BLaER1 (cell line): ENCODE results near the gene DPCD.
A peak's percentile ranks its signal among the peaks of the same experiment; 100 is the strongest.
"Not testable (repeated sequence)": the region's sequence is repeated elsewhere in the genome, so short reads cannot be mapped to it uniquely, and the experiment has no call there.

Experiments used
- H3K27ac ChIP-seq: shearing (Covaris generic); formaldehyde crosslinking; 2 replicates; pipeline ENCODE4 v1.8.1; 2022
- H3K27me3 ChIP-seq: shearing (Covaris generic); formaldehyde crosslinking; 2 replicates; pipeline ENCODE4 v1.8.1; 2022
- H3K36me3 ChIP-seq: shearing (Covaris generic); formaldehyde crosslinking; 2 replicates; pipeline ENCODE4 v1.8.1; 2022
- H3K4me1 ChIP-seq: shearing (Covaris generic); formaldehyde crosslinking; 2 replicates; pipeline ENCODE4 v1.8.1; 2022
- H3K4me2 ChIP-seq: shearing (Covaris generic); formaldehyde crosslinking; 2 replicates; pipeline ENCODE4 v1.8.1; 2022
- H3K4me3 ChIP-seq: shearing (Covaris generic); formaldehyde crosslinking; 2 replicates; pipeline ENCODE4 v1.8.1; 2022
- H3K9ac ChIP-seq: shearing (Covaris generic); formaldehyde crosslinking; 2 replicates; pipeline ENCODE4 v1.8.1; 2022
- H3K9me3 ChIP-seq: shearing (Covaris generic); formaldehyde crosslinking; 2 replicates; pipeline ENCODE4 v1.8.1; 2022
- H4K20me1 ChIP-seq: shearing (Covaris generic); formaldehyde crosslinking; 2 replicates; pipeline ENCODE4 v1.8.1; 2022
- Cebpa-rat ChIP-seq: shearing (Covaris generic); IDR thresholded peaks from 2 replicates; pipeline ENCODE4 v1.8.1; 2022

DPCD gene

GRCh38 chr10:101617824-101618568 lies 29.9 kb downstream of the DPCD start:
- H3K27ac ChIP-seq: peak overlapping the region; percentile 57; the same call in 1 of the 2 replicates
- no peak overlapping the region for H3K4me3 ChIP-seq
- H3K9ac ChIP-seq: no peak overlapping the region
- H3K4me2 ChIP-seq: peak overlapping the region; percentile 47
- no peak for TF ChIP-seq Cebpa-rat
- H4K20me1 ChIP-seq: peaks cover 45% of the 10 kb centered on the region
- no peaks in the 10 kb centered on the region for H3K27me3 ChIP-seq
- no peaks in the 10 kb centered on the region for H3K9me3 ChIP-seq
- H3K36me3 ChIP-seq: peaks cover 94% of the 10 kb centered on the region
- H3K4me1 ChIP-seq: peaks cover 26% of the 10 kb centered on the region

GRCh38 chr10:101618871-101619270 lies 30.8 kb downstream of the DPCD start:
- no peak for TF ChIP-seq Cebpa-rat
- Histone ChIP-seq H3K36me3 (peaks cover 94% of the 10 kb centered on the region), H3K4me2 (no peak overlapping the region), H3K9ac (no peak overlapping the region), H3K9me3 (no peaks in the 10 kb centered on the region), H3K27ac (no peak overlapping the region), H3K27me3 (no peaks in the 10 kb centered on the region), H4K20me1 (peaks cover 37% of the 10 kb centered on the region), H3K4me1 (peaks cover 21% of the 10 kb centered on the region), H3K4me3 (no peak overlapping the region)

- H3K9me3 ChIP-seq: no peaks in the 10 kb centered on the region
- no peak overlapping the region for H3K9ac ChIP-seq
- no peak for TF ChIP-seq Cebpa-rat
- peaks cover 29% of the 10 kb centered on the region for H3K4me1 ChIP-seq
- no peak overlapping the region for H3K4me2 ChIP-seq
- H3K4me3 ChIP-seq: no peak overlapping the region
- peaks cover 87% of the 10 kb centered on the region for H3K36me3 ChIP-seq
- H3K27me3 ChIP-seq: no peaks in the 10 kb centered on the region
- no peak overlapping the region for H3K27ac ChIP-seq
- peaks cover 37% of the 10 kb centered on the region for H4K20me1 ChIP-seq
These were observed 31.9 kb downstream of the DPCD start for GRCh38 chr10:101619983-101620382.

- H4K20me1 ChIP-seq: peaks cover 44% of the 10 kb centered on the region
- no peak overlapping the region for H3K4me3 ChIP-seq
- peaks cover 83% of the 10 kb centered on the region for H3K36me3 ChIP-seq
- no peaks in the 10 kb centered on the region for H3K9me3 ChIP-seq
- H3K27me3 ChIP-seq: no peaks in the 10 kb centered on the region
- peaks cover 30% of the 10 kb centered on the region for H3K4me1 ChIP-seq
- TF ChIP-seq Cebpa-rat: no peak
- H3K9ac ChIP-seq: no peak overlapping the region
- H3K4me2 ChIP-seq: no peak overlapping the region
- H3K27ac ChIP-seq: no peak overlapping the region
These were observed 35.4 kb downstream of the DPCD start for GRCh38 chr10:101623528-101623927.

DNA sequence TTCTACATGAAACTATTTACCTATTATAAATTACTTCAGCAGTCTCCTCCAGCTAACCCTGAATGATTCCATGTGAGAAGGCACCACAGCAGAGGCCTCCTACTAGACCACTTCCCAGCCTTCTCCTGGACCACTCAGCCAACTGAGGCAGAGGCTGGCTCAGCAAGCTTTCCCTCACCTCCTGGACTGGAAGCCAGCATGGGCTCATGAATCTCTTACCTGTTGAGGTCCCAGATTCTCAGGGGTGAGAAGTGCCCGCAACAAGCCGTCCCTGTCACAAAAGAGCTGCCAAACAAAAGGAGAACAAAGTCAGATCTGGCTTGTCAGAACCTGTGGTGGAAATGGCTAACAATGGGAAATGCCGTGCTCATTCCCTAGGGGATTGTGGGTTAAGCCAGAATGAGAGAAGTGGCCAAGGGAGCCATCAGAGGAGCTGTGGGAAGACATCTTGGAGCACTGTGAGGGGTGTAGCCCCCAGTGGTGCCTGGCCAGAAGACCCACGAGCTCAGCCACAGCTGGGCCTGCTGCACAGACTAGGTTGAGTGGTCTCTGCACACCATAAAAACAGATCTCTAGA lies 36.5 kb downstream of the DPCD start:
- Histone ChIP-seq H3K4me2 (peak overlapping the region; percentile 67), H3K27ac (no peak overlapping the region), H3K27me3 (no peaks in the 10 kb centered on the region), H3K4me3 (no peak overlapping the region), H3K4me1 (peaks cover 24% of the 10 kb centered on the region), H3K9me3 (no peaks in the 10 kb centered on the region), H3K9ac (peak overlapping the region; percentile 48; the same call in 1 of the 2 replicates), H4K20me1 (peaks cover 55% of the 10 kb centered on the region), H3K36me3 (peaks cover 83% of the 10 kb centered on the region)
- TF ChIP-seq Cebpa-rat: no peak

DNA sequence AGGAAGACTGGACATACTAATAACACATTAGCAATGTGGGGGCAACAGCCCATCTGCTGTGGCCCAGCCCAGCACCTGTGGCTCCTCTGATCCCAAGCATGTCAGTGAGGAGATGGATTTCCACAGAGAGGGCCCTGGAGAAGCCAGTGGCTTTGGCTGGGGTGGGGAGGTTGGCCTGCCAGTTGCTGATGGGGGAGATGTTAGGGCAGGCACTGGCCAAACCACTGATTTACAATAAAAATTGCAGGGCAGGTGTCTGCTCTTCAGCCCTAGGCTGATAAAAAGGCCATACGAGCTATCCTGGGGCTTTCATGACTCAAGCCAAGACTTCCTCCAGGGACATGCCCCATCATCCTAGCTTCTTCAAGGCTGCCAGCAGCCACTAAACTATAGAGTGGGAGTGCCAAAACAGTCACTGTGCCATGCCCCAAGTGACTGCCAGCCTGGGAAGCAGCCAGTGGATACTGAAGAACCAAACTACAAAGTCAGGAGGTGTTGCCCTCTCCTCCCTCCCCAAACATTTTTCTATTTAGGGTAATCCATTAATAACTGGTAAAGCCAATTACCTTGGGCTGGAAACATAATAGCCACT lies 37.8 kb downstream of the DPCD start:
- peak overlapping the region; percentile 67 for H3K4me2 ChIP-seq
- H3K9ac ChIP-seq: no peak overlapping the region
- peaks cover 83% of the 10 kb centered on the region for H3K36me3 ChIP-seq
- peaks cover 24% of the 10 kb centered on the region for H3K4me1 ChIP-seq
- no peak overlapping the region for H3K4me3 ChIP-seq
- H3K27ac ChIP-seq: no peak overlapping the region
- no peak for TF ChIP-seq Cebpa-rat
- peaks cover 68% of the 10 kb centered on the region for H4K20me1 ChIP-seq
- H3K27me3 ChIP-seq: no peaks in the 10 kb centered on the region
- H3K9me3 ChIP-seq: no peaks in the 10 kb centered on the region

DNA sequence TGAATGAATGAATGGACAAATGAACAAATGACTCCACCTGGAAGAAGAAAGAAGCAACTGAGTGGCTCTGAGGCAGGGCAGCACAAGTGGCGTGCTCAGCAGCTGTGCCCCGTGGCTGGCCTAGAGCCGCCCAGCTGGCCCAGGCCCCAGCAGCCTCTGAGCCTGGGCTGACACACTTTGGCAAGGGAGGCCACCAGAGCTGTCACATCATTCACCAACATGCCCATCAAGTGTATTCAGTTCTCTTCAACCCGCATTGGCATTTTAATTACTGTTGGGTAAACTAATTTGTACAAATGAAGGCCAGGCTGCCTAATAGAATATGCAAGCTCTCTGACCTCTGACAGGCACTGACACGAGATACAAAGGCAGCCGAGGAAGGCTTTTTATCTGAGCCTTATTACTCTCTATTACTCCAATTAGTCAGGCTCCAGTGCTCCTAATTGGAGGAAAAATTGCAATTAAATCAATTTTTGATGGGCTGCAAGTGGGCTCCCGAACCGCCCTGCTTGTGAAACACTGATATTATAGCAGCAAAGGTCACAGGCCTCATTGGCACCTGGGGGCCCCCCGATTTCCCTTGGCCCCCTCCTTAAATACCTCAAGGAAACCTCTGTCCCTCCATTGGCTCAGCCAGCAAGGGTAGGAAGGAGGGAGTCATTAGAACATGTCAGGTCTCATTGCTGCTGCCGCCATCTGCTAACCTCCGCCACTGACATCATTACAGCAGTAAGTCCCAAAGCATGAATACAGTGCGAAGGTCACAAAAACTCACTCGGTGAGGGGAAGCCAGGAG lies 41.9 kb downstream of the DPCD start:
- Histone ChIP-seq H3K4me2 (no peak overlapping the region), H3K4me3 (no peak overlapping the region), H4K20me1 (peaks cover 65% of the 10 kb centered on the region), H3K4me1 (peaks cover 16% of the 10 kb centered on the region), H3K9me3 (no peaks in the 10 kb centered on the region), H3K36me3 (peaks cover 68% of the 10 kb centered on the region), H3K9ac (no peak overlapping the region), H3K27me3 (no peaks in the 10 kb centered on the region), H3K27ac (no peak overlapping the region)
- TF ChIP-seq Cebpa-rat: no peak

DNA sequence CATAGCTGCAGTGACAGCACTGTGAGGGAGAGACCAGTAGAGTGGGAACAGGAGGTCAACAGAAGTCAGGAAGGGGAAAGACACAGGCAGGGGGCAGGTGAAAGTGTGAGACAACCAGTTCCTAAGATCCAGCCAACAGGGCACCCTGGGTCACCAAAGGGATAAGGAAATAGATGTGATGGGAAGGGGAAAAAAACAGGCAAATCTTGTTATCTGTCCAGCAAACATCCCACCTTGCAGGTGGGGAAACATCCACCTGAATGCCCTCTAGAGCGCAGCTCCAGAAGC lies 42.5 kb downstream of the DPCD start:
- no peaks in the 10 kb centered on the region for H3K9me3 ChIP-seq
- no peaks in the 10 kb centered on the region for H3K27me3 ChIP-seq
- peaks cover 59% of the 10 kb centered on the region for H4K20me1 ChIP-seq
- H3K4me2 ChIP-seq: no peak overlapping the region
- H3K4me1 ChIP-seq: peaks cover 11% of the 10 kb centered on the region
- no peak overlapping the region for H3K27ac ChIP-seq
- H3K4me3 ChIP-seq: no peak overlapping the region
- H3K9ac ChIP-seq: no peak overlapping the region
- H3K36me3 ChIP-seq: peaks cover 71% of the 10 kb centered on the region
- no peak for TF ChIP-seq Cebpa-rat

GRCh38 chr10:101631821-101632475 lies 43.8 kb downstream of the DPCD start:
- no peak overlapping the region for H3K4me2 ChIP-seq
- no peak overlapping the region for H3K27ac ChIP-seq
- no peak overlapping the region for H3K9ac ChIP-seq
- H3K4me1 ChIP-seq: no peaks in the 10 kb centered on the region
- no peaks in the 10 kb centered on the region for H3K27me3 ChIP-seq
- H3K36me3 ChIP-seq: peaks cover 65% of the 10 kb centered on the region
- TF ChIP-seq Cebpa-rat: no peak
- no peak overlapping the region for H3K4me3 ChIP-seq
- H4K20me1 ChIP-seq: peaks cover 46% of the 10 kb centered on the region
- no peaks in the 10 kb centered on the region for H3K9me3 ChIP-seq

- H3K27ac ChIP-seq, H3K9ac ChIP-seq, H3K4me2 ChIP-seq, H3K27me3 ChIP-seq, H3K4me1 ChIP-seq, H3K4me3 ChIP-seq, H3K9me3 ChIP-seq: not testable (repeated sequence)
- peaks cover 30% of the 10 kb centered on the region for H4K20me1 ChIP-seq
- H3K36me3 ChIP-seq: peaks cover 61% of the 10 kb centered on the region
These were observed 45.4 kb downstream of the DPCD start for GRCh38 chr10:101633510-101633909.
